Tongue (tissue), 2 donors: ENCODE measurements around the gene SRF. TPM values are rescaled to one million over a fixed set of nuclear protein-coding genes. Genes with fewer than 3 reads are reported as not detected.
"Not testable (repeated sequence)": the region's sequence is repeated elsewhere in the genome, so short reads cannot be mapped to it uniquely, and the experiment has no call there.

Source experiments
- DNase-seq: peaks from one replicate; pipeline ENCODE4 v3.0.0-alpha.2; 2015
- total RNA-seq: library from RNA; depleted of rRNA; stranded (reverse); fragments of >200 nt; gene quantifications from one replicate; pipeline ENCODE4 v1.2.3, GENCODE V29; 2014

SRF gene
- total RNA-seq = 28.3 TPM

GRCh38 chr6:43170931-43171706, at the start of gene SRF:
Gene SRF, plus strand, starts transcription at chr6:43171269. Its CDS starts 388 bp downstream, at chr6:43171657.
- peak; percentile 100 for DNase-seq

- DNase-seq = no peak
Observed at GRCh38 chr6:43122146-43122545, 48.9 kb upstream of the SRF start.

- peak; percentile 63 for DNase-seq
Observed at GRCh38 chr6:43123461-43124314, 47.4 kb upstream of the SRF start.

- no peak for DNase-seq
Observed at GRCh38 chr6:43124481-43124880, 46.6 kb upstream of the SRF start.

GRCh38 chr6:43125119-43125518, 46.0 kb upstream of the SRF start:
- peak; percentile 67 for DNase-seq

- no peak for DNase-seq
Observed at GRCh38 chr6:43125555-43125954, 45.5 kb upstream of the SRF start.

- no peak for DNase-seq
Observed at GRCh38 chr6:43127180-43127579, 43.9 kb upstream of the SRF start.

- peak; percentile 47 for DNase-seq
Observed at GRCh38 chr6:43127877-43128276, 43.2 kb upstream of the SRF start.

DNA sequence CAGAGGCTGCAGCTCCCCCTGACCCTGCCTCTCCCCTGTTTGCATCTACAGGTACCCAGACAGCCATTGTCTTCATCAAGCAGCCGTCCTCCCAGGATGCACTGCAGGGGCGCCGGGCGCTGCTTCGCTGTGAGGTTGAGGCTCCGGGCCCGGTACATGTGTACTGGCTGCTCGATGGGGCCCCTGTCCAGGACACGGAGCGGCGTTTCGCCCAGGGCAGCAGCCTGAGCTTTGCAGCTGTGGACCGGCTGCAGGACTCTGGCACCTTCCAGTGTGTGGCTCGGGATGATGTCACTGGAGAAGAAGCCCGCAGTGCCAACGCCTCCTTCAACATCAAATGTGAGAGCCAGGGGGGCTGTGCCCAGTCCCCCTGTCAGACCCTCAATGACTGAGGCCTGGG, 42.1 kb upstream of the SRF start:
- DNase-seq = peak; percentile 48

DNA sequence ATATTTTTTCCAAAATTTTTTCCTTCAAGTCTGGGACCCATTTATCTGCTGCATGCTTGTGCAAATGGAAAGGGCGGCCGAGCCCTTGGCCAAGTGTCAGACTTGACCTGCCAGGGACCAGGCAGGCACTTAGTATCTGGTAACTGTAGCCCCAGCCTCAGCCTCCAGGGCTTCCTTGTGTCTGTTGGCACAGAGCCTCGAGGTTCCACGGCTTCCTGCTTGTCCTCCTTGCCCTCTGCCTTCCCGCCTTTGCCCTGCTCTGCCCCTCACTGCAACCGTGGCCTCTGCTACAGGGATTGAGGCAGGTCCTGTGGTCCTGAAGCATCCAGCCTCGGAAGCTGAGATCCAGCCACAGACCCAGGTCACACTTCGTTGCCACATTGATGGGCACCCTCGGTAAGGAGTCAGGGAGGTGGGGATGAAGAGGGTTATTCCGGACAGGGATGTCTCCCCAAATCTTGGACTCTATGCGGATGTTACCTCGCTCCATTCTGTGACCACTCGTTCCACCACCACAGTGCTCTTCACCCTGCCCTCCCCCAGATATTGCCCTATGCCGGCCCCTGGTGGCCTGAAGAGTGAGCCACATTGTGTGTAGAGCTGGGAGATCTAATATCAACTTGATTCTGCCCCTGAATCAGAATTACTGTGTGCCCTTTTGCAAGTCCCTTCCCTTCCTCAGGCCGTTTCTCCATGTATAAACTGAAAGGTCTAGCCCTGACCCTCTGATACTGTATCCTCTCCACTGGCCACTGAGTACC, 41.5 kb upstream of the SRF start:
- DNase-seq = peak; percentile 48

DNA sequence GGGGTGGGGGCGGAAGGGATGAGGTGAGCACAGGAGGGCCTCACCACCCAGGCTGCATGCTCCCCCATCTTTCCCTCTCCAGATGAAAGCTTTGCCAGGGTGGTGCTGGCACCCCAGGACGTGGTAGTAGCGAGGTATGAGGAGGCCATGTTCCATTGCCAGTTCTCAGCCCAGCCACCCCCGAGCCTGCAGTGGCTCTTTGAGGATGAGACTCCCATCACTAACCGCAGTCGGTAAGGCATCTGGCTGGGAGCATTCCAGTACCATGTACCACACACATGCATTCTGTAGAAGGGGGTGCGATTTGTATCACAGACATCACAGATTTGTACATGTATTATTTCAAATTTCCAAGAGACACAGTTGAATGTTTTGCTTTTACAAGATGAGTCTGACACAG, 40.6 kb upstream of the SRF start:
- DNase-seq = no peak

DNA sequence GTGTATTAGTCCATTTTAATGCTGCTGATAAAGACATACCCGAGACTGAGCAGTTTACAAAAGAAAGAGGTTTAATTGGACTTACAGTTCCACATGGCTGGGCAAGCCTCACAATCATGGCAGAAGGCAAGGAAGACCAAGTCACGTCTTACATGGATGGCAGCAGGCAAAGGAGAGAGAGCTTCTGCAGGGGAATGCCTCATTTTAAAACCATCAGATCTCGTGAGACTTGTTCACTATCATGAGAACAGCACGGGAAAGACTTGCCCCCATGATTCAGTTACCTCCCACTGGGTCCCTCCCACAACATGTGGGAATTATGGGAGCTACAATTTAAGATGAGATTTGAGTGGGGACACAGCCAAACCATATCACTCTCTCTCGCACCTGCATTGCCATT, 39.7 kb upstream of the SRF start:
- not testable (repeated sequence) for DNase-seq

- no peak for DNase-seq
Observed at GRCh38 chr6:43138267-43138666, 32.8 kb upstream of the SRF start.

- DNase-seq = not testable (repeated sequence)
Observed at GRCh38 chr6:43139973-43140372, 31.1 kb upstream of the SRF start.

GRCh38 chr6:43141644-43142043, 29.4 kb upstream of the SRF start:
- DNase-seq = no peak

DNA sequence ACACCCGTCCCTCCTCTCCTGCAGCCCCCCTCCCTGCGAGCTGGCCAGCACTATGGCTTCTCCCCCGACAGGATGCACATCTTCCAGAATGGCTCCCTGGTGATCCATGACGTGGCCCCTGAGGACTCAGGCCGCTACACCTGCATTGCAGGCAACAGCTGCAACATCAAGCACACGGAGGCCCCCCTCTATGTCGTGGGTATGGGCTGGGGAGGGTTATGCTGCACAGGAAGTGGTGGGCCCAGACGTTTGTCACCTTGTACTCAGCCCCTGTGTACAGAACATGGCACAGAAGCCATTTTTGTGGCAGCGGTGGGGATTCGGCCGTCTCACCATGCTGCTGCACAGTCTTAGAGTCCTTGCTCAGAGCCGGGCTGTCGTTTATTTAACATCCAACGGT, 29.0 kb upstream of the SRF start:
- no peak for DNase-seq

- peak; percentile 97 for DNase-seq
Observed at GRCh38 chr6:43143235-43144128, 27.6 kb upstream of the SRF start.

DNA sequence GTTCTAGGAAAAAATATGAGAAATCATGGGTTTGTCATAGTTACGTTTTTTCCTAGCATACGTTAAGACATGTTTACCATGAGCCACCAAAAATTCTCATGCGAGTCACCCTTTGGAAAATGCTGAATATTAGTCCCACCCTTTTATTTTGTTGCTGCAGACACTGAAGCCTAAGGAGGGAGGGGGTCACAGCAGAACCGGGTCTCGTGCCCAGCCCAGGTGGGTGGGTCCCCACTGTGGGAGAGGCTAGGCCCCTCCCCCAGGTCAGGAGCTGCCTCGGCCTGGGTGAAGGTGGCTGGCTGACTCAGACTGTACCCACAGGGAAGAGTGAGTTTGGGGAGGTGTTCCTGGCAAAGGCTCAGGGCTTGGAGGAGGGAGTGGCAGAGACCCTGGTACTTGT, 26.2 kb upstream of the SRF start:
- DNase-seq = no peak

DNA sequence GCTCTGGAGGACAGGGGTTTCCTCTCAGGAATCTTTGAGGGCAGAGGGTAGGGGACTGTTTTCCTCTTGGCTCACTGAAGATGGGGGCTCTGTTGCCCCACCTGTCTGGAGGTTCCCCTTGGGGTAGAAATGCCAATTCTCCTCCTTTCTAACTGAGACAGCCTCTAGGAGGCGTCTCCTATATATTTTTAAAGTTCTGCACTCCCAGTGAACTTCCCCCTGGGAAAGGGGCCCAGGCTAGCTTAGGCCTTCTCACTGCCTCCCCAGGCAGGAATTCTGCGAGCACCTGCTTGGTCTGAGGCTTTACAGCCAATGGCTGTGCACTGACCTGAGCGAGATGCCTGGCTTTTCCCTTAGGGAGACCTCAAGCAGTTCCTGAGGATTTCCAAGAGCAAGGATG, 24.8 kb upstream of the SRF start:
- no peak for DNase-seq

- no peak for DNase-seq
Observed at GRCh38 chr6:43146709-43147688, 24.1 kb upstream of the SRF start.
